Measurements from ENCODE around the gene UGT2A3. TPM values are rescaled to one million over a fixed set of nuclear protein-coding genes. Genes with fewer than 3 reads are reported as not detected.

The UGT2A3 gene
- total RNA-seq, 1 experiment from 2014 or later, result 0.11 TPM

GRCh38 chr4:68892861-68893260 is 58.7 kb downstream of the UGT2A3 start:
- H3K36me3 Mint-ChIP-seq, result peaks cover 4% of the 10 kb centered on the region; the same call in 1 of the 2 replicates
- H3K27me3 Mint-ChIP-seq (ENCODE audit: low read depth), result no peaks in the 10 kb centered on the region
- H3K4me3 Mint-ChIP-seq, result no peak overlapping the region
- no peak overlapping the region for H3K27ac Mint-ChIP-seq
- ATAC-seq, result no peak
- H3K9me3 Mint-ChIP-seq, result peaks cover 6% of the 10 kb centered on the region
- CTCF ChIA-PET, result interaction anchor here (0.8 kb wide), 1 partner anchor 11 kb away, joined by 3 read pairs; no protein-coding TSS in a partner anchor
- DNase-seq (ENCODE audit: low spot score), result no peak
- POLR2A ChIA-PET, result no interaction called here
- TF ChIP-seq, protein P1, sequence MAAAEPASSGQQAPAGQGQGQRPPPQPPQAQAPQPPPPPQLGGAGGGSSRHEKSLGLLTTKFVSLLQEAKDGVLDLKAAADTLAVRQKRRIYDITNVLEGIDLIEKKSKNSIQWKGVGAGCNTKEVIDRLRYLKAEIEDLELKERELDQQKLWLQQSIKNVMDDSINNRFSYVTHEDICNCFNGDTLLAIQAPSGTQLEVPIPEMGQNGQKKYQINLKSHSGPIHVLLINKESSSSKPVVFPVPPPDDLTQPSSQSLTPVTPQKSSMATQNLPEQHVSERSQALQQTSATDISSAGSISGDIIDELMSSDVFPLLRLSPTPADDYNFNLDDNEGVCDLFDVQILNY (CRISPR knock-in tag; IDR thresholded peaks at IDR 0.05), result no peak
- no peak for TF ChIP-seq TCF7 (CRISPR knock-in tag; IDR thresholded peaks at IDR 0.05; ENCODE audit: low read depth)
- TF ChIP-seq ZNF416 (CRISPR knock-in tag; IDR thresholded peaks at IDR 0.05), result no peak
- no peak for TF ChIP-seq AFF4 (CRISPR knock-in tag; IDR thresholded peaks at IDR 0.05; ENCODE audit: borderline replicate concordance)
- TF ChIP-seq ZBTB21 (CRISPR knock-in tag; IDR thresholded peaks at IDR 0.05; ENCODE audit: borderline replicate concordance), result no peak
- TF ChIP-seq CBFB (CRISPR knock-in tag; IDR thresholded peaks at IDR 0.05; ENCODE audit: low read depth), result no peak
- TF ChIP-seq, protein P2, sequence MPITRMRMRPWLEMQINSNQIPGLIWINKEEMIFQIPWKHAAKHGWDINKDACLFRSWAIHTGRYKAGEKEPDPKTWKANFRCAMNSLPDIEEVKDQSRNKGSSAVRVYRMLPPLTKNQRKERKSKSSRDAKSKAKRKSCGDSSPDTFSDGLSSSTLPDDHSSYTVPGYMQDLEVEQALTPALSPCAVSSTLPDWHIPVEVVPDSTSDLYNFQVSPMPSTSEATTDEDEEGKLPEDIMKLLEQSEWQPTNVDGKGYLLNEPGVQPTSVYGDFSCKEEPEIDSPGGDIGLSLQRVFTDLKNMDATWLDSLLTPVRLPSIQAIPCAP (CRISPR knock-in tag; IDR thresholded peaks at IDR 0.05), result no peak
- TF ChIP-seq, protein P3, sequence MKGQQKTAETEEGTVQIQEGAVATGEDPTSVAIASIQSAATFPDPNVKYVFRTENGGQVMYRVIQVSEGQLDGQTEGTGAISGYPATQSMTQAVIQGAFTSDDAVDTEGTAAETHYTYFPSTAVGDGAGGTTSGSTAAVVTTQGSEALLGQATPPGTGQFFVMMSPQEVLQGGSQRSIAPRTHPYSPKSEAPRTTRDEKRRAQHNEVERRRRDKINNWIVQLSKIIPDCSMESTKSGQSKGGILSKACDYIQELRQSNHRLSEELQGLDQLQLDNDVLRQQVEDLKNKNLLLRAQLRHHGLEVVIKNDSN (CRISPR knock-in tag; IDR thresholded peaks at IDR 0.05), result no peak
- no peak for TF ChIP-seq PRRX2 (CRISPR knock-in tag; IDR thresholded peaks at IDR 0.05)
- no peak for TF ChIP-seq OVOL2 (CRISPR knock-in tag; IDR thresholded peaks at IDR 0.05; ENCODE audit: borderline replicate concordance)
- TF ChIP-seq SP1 (CRISPR knock-in tag; conservative IDR thresholded peaks at IDR 0.05), result no peak
- TF ChIP-seq ZBTB43 (CRISPR knock-in tag; IDR thresholded peaks at IDR 0.05), result no peak
- TF ChIP-seq, protein P4, sequence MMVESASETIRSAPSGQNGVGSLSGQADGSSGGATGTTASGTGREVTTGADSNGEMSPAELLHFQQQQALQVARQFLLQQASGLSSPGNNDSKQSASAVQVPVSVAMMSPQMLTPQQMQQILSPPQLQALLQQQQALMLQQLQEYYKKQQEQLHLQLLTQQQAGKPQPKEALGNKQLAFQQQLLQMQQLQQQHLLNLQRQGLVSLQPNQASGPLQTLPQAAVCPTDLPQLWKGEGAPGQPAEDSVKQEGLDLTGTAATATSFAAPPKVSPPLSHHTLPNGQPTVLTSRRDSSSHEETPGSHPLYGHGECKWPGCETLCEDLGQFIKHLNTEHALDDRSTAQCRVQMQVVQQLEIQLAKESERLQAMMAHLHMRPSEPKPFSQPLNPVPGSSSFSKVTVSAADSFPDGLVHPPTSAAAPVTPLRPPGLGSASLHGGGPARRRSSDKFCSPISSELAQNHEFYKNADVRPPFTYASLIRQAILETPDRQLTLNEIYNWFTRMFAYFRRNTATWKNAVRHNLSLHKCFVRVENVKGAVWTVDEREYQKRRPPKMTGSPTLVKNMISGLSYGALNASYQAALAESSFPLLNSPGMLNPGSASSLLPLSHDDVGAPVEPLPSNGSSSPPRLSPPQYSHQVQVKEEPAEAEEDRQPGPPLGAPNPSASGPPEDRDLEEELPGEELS (CRISPR knock-in tag; IDR thresholded peaks at IDR 0.05), result no peak
- TF ChIP-seq SMAD3 (CRISPR knock-in tag; IDR thresholded peaks at IDR 0.05; ENCODE audit: borderline replicate concordance), result no peak
- no peak for TF ChIP-seq GTF2I (CRISPR knock-in tag; conservative IDR thresholded peaks at IDR 0.05)
- TF ChIP-seq ZNF671 (CRISPR knock-in tag; IDR thresholded peaks at IDR 0.05), result no peak
- no peak for TF ChIP-seq ZNF423 (CRISPR knock-in tag; IDR thresholded peaks at IDR 0.05)
- H3K4me1 Mint-ChIP-seq, result no peaks in the 10 kb centered on the region

GRCh38 chr4:68891678-68892077 is 59.9 kb downstream of the UGT2A3 start:
- H3K27me3 Mint-ChIP-seq (ENCODE audit: low read depth), result no peaks in the 10 kb centered on the region
- DNase-seq (ENCODE audit: low spot score) (no peak), ATAC-seq (no peak)
- peaks cover 12% of the 10 kb centered on the region for H3K9me3 Mint-ChIP-seq
- no peak overlapping the region for H3K27ac Mint-ChIP-seq
- POLR2A ChIA-PET, result no interaction called here
- H3K36me3 Mint-ChIP-seq, result peaks cover 4% of the 10 kb centered on the region; the same call in 1 of the 2 replicates
- H3K4me3 Mint-ChIP-seq, result no peak overlapping the region
- CTCF ChIA-PET, result no interaction called here
- H3K4me1 Mint-ChIP-seq, result no peaks in the 10 kb centered on the region
- TF ChIP-seq SP1 (CRISPR knock-in tag; conservative IDR thresholded peaks at IDR 0.05) (no peak), KAT7 (CRISPR knock-in tag; IDR thresholded peaks at IDR 0.05; ENCODE audit: borderline replicate concordance) (no peak), TP53 (CRISPR knock-in tag; IDR thresholded peaks at IDR 0.05) (no peak), ZNF423 (CRISPR knock-in tag; IDR thresholded peaks at IDR 0.05) (no peak)
- TF ChIP-seq, protein P5, sequence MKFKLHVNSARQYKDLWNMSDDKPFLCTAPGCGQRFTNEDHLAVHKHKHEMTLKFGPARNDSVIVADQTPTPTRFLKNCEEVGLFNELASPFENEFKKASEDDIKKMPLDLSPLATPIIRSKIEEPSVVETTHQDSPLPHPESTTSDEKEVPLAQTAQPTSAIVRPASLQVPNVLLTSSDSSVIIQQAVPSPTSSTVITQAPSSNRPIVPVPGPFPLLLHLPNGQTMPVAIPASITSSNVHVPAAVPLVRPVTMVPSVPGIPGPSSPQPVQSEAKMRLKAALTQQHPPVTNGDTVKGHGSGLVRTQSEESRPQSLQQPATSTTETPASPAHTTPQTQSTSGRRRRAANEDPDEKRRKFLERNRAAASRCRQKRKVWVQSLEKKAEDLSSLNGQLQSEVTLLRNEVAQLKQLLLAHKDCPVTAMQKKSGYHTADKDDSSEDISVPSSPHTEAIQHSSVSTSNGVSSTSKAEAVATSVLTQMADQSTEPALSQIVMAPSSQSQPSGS (CRISPR knock-in tag; IDR thresholded peaks at IDR 0.05; ENCODE audit: borderline replicate concordance, low read depth), result no peak
- TF ChIP-seq, protein P6, sequence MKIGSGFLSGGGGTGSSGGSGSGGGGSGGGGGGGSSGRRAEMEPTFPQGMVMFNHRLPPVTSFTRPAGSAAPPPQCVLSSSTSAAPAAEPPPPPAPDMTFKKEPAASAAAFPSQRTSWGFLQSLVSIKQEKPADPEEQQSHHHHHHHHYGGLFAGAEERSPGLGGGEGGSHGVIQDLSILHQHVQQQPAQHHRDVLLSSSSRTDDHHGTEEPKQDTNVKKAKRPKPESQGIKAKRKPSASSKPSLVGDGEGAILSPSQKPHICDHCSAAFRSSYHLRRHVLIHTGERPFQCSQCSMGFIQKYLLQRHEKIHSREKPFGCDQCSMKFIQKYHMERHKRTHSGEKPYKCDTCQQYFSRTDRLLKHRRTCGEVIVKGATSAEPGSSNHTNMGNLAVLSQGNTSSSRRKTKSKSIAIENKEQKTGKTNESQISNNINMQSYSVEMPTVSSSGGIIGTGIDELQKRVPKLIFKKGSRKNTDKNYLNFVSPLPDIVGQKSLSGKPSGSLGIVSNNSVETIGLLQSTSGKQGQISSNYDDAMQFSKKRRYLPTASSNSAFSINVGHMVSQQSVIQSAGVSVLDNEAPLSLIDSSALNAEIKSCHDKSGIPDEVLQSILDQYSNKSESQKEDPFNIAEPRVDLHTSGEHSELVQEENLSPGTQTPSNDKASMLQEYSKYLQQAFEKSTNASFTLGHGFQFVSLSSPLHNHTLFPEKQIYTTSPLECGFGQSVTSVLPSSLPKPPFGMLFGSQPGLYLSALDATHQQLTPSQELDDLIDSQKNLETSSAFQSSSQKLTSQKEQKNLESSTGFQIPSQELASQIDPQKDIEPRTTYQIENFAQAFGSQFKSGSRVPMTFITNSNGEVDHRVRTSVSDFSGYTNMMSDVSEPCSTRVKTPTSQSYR (CRISPR knock-in tag; IDR thresholded peaks at IDR 0.05), result no peak

All from WTC11 (cell line).